Measurements from ENCODE around the gene MADD.

MADD gene

DNA sequence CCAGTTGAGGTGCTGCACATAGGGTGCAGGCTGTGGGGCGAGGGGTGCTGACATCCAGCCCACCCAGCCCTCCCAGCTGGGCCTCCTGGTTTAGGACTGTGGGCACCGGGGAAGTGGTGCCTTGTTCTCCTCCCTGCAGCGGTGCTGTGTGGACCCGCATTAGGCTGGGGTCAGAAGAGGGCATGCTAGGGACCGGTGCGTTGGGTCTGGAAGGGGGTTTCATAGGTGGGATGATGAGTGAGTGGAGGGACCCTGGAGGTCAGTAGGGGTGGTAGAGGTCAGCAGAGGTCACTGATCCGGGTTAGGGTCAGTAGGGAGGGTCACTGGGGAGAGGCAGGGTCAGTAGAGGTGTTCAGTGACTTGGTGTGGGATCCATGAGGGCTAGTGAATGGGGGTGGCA, 89.2 kb downstream of the MADD start:
- H3K27me3 ChIP-seq (replicated peaks; ENCODE audit: control insufficient read depth, insufficient read depth, low read length): no peaks in the 10 kb centered on the region
- no peak for DNase-seq (ENCODE audit: extremely low read depth, insufficient read length)
- H3K4me3 ChIP-seq (replicated peaks; ENCODE audit: low read depth, low read length): no peak overlapping the region
- H3K36me3 ChIP-seq (ENCODE audit: control insufficient read depth, insufficient read depth, low read length): peaks cover 9% of the 10 kb centered on the region
- TF ChIP-seq, protein P1, sequence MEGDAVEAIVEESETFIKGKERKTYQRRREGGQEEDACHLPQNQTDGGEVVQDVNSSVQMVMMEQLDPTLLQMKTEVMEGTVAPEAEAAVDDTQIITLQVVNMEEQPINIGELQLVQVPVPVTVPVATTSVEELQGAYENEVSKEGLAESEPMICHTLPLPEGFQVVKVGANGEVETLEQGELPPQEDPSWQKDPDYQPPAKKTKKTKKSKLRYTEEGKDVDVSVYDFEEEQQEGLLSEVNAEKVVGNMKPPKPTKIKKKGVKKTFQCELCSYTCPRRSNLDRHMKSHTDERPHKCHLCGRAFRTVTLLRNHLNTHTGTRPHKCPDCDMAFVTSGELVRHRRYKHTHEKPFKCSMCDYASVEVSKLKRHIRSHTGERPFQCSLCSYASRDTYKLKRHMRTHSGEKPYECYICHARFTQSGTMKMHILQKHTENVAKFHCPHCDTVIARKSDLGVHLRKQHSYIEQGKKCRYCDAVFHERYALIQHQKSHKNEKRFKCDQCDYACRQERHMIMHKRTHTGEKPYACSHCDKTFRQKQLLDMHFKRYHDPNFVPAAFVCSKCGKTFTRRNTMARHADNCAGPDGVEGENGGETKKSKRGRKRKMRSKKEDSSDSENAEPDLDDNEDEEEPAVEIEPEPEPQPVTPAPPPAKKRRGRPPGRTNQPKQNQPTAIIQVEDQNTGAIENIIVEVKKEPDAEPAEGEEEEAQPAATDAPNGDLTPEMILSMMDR (IDR thresholded peaks at IDR 0.05; ENCODE audit: insufficient read depth, low read length, poor library complexity, severe bottlenecking): no peak

DNA sequence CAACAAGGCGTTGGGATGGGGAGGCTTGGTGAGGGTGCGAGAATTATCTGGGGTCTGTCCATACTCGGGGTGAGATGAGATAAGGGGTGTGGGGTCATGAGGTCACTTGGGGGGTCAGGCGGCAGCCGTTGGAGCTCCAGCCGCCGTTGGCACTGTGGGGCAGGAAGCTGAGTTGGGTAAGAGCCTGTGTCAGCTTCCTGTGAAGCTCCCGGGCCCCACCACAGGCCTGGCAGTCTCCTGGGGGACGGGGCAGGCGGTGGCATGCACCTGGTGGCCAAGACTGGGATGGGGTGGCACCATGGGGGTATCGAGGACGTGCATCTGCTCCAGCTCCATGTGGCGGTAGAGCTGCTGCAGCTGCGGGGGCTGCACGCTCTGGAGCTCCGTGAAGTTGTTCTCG, 89.7 kb downstream of the MADD start:
- DNase-seq (ENCODE audit: extremely low read depth, insufficient read length): no peak

DNA sequence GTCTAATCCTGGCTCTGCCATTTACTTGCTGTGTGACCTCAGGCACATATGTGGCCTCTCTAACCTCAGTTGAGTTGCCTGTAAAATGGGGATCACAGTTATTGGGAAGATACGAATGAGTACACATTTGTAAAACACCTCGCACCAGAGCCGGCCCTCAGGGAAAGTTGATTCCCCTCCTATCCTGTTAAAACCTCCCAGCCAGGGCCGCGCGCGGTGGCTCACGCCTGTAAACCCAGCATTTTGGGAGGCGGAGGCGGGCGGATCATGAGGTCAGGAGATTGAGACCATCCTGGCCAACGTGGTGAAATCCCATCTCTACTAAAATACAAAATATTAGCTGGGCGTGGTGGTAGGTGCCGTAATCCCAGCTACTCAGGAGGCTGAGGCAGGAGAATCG, 90.4 kb downstream of the MADD start:
- peaks cover 11% of the 10 kb centered on the region for H3K36me3 ChIP-seq (ENCODE audit: control insufficient read depth, insufficient read depth, low read length)
- H3K27me3 ChIP-seq (replicated peaks; ENCODE audit: control insufficient read depth, insufficient read depth, low read length): no peaks in the 10 kb centered on the region
- H3K4me3 ChIP-seq (replicated peaks; ENCODE audit: low read depth, low read length): no peak overlapping the region
- DNase-seq (ENCODE audit: extremely low read depth, insufficient read length): no peak
- TF ChIP-seq, protein P1 (IDR thresholded peaks at IDR 0.05; ENCODE audit: insufficient read depth, low read length, poor library complexity, severe bottlenecking): no peak

More for the DNA sequence above, 89.7 kb downstream of the MADD start:
- Histone ChIP-seq H3K36me3 (ENCODE audit: control insufficient read depth, insufficient read depth, low read length) (peaks cover 11% of the 10 kb centered on the region), H3K4me3 (replicated peaks; ENCODE audit: low read depth, low read length) (no peak overlapping the region), H3K27me3 (replicated peaks; ENCODE audit: control insufficient read depth, insufficient read depth, low read length) (no peaks in the 10 kb centered on the region)
- TF ChIP-seq, protein P1 (IDR thresholded peaks at IDR 0.05; ENCODE audit: insufficient read depth, low read length, poor library complexity, severe bottlenecking): no peak

DNA sequence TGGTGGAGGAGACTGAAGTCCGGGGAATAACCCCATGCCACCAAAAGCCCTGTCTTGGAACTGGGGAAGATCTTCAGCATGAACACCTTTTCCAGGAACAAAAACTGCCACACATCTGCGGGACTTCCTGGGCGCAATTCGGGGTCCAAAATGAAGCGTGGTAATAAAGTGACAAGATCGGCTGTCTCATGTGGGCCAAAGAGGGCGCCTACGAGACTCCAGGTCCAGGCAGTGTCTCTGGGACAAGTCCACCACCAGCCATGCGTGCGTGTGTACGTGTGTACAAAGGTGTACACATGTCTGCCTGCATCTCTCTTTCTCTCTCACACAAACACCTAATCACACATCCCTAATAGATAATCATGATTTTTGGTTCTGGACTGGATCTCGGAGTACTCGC, 91.5 kb downstream of the MADD start:
- TF ChIP-seq, protein P1 (IDR thresholded peaks at IDR 0.05; ENCODE audit: insufficient read depth, low read length, poor library complexity, severe bottlenecking): no peak
- H3K27me3 ChIP-seq (replicated peaks; ENCODE audit: control insufficient read depth, insufficient read depth, low read length): no peaks in the 10 kb centered on the region
- H3K36me3 ChIP-seq (ENCODE audit: control insufficient read depth, insufficient read depth, low read length): peaks cover 9% of the 10 kb centered on the region
- no peak overlapping the region for H3K4me3 ChIP-seq (replicated peaks; ENCODE audit: low read depth, low read length)
- no peak for DNase-seq (ENCODE audit: extremely low read depth, insufficient read length)

DNA sequence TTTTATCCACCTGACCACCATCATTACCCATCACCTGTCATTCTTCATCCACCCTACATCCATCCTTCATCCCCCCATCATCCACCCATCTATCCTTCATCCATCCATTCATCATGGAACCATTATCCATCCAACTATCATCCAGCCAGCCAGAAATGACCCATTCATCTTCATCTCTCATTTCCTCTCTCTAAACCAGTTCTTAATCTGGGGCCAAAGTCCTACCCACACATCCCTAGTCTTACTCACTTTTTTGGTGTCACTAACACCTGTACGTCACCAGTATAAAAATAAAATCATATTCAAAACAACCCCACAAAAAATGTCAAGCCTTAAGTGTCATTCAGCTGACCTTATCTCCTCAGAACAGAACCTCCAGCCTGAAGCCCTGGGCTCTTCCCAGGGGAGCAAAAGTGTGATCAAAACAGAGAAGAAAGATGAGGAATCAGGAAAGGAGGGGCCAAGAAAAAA, 96.1 kb downstream of the MADD start:
- Histone ChIP-seq H3K36me3 (ENCODE audit: control insufficient read depth, insufficient read depth, low read length) (peaks cover 2% of the 10 kb centered on the region), H3K4me3 (replicated peaks; ENCODE audit: low read depth, low read length) (no peak overlapping the region), H3K27me3 (replicated peaks; ENCODE audit: control insufficient read depth, insufficient read depth, low read length) (no peaks in the 10 kb centered on the region)
- TF ChIP-seq, protein P1 (IDR thresholded peaks at IDR 0.05; ENCODE audit: insufficient read depth, low read length, poor library complexity, severe bottlenecking): no peak
- DNase-seq (ENCODE audit: extremely low read depth, insufficient read length): no peak

DNA sequence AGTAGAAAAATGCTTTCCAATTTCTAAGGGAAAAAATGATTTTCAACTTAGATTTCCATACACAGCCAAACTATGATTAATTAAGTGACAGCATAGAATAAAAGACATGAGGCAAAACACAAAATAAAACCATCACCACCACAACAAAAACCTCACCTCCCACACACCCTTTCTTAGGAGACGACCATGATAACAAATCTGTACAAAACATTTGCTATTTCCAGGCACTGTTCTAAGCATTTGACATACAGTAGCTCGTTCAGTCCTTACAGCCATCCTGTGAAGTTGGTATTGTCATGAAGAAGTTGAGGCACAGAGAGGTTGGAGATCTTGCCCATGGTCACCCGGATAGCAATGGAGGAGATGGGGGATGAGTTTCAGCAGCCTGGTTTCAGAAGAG, 99.7 kb downstream of the MADD start:
- H3K4me3 ChIP-seq (replicated peaks; ENCODE audit: low read depth, low read length): no peak overlapping the region
- no peak for DNase-seq (ENCODE audit: extremely low read depth, insufficient read length)
- H3K27me3 ChIP-seq (replicated peaks; ENCODE audit: control insufficient read depth, insufficient read depth, low read length): no peaks in the 10 kb centered on the region
- TF ChIP-seq, protein P1 (IDR thresholded peaks at IDR 0.05; ENCODE audit: insufficient read depth, low read length, poor library complexity, severe bottlenecking): no peak
- peaks cover 2% of the 10 kb centered on the region for H3K36me3 ChIP-seq (ENCODE audit: control insufficient read depth, insufficient read depth, low read length)
